ENCODE measurements around the gene RXFP1.
A peak's percentile ranks its signal among the peaks of the same experiment; 100 is the strongest.
"Not testable (repeated sequence)": the region's sequence is repeated elsewhere in the genome, so short reads cannot be mapped to it uniquely, and the experiment has no call there.

Gene RXFP1

GRCh38 chr4:158613046-158613445, 91.4 kb downstream of the RXFP1 start:
- no peak for DNase-seq (ENCODE audit: low read depth in 2 of 2)

- no peak for DNase-seq (ENCODE audit: low read depth in 2 of 2)
These were observed 96.3 kb downstream of the RXFP1 start for GRCh38 chr4:158617956-158618355.

GRCh38 chr4:158621729-158622128, 100.0 kb downstream of the RXFP1 start:
- DNase-seq (ENCODE audit: low read depth in 2 of 2): no peak

- DNase-seq (ENCODE audit: low read depth in 2 of 2): no peak
These were observed 100.6 kb downstream of the RXFP1 start for GRCh38 chr4:158622251-158622650.

- no peak for DNase-seq (ENCODE audit: low read depth in 2 of 2)
These were observed 103.3 kb downstream of the RXFP1 start for GRCh38 chr4:158624889-158625478.

- no peak for DNase-seq (ENCODE audit: low read depth in 2 of 2)
These were observed 103.9 kb downstream of the RXFP1 start for GRCh38 chr4:158625544-158625943.

GRCh38 chr4:158630893-158631292, 109.2 kb downstream of the RXFP1 start:
- DNase-seq (ENCODE audit: low read depth in 2 of 2): no peak

GRCh38 chr4:158636619-158637018, 114.9 kb downstream of the RXFP1 start:
- no peak for DNase-seq (ENCODE audit: low read depth in 2 of 2)

GRCh38 chr4:158644356-158644755, 122.7 kb downstream of the RXFP1 start:
- DNase-seq (ENCODE audit: low read depth in 2 of 2): no peak

- no peak for DNase-seq (ENCODE audit: low read depth in 2 of 2)
These were observed 123.1 kb downstream of the RXFP1 start for GRCh38 chr4:158644760-158645159.

GRCh38 chr4:158649111-158649680, 127.5 kb downstream of the RXFP1 start:
- no peak for DNase-seq (ENCODE audit: low read depth in 2 of 2)

GRCh38 chr4:158652920-158653319, 131.2 kb downstream of the RXFP1 start:
- no peak for DNase-seq (ENCODE audit: low read depth in 2 of 2)

- DNase-seq (ENCODE audit: low read depth in 2 of 2): no peak
These were observed 134.8 kb downstream of the RXFP1 start for GRCh38 chr4:158656439-158656838.

- no peak for DNase-seq (ENCODE audit: low read depth in 2 of 2)
These were observed 135.6 kb downstream of the RXFP1 start for GRCh38 chr4:158657291-158657690.

GRCh38 chr4:158663255-158663654, 141.6 kb downstream of the RXFP1 start:
- not testable (repeated sequence) for DNase-seq (ENCODE audit: low read depth in 2 of 2)

- DNase-seq (ENCODE audit: low read depth in 2 of 2): not testable (repeated sequence)
These were observed 142.3 kb downstream of the RXFP1 start for GRCh38 chr4:158663707-158664625.

- DNase-seq (ENCODE audit: low read depth in 2 of 2): no peak
These were observed 143.1 kb downstream of the RXFP1 start for GRCh38 chr4:158664806-158665205.

GRCh38 chr4:158666892-158667291, 145.2 kb downstream of the RXFP1 start:
- DNase-seq (ENCODE audit: low read depth in 2 of 2): no peak

- DNase-seq (ENCODE audit: low read depth in 2 of 2): peak; percentile 10 to 17
These were observed 146.0 kb downstream of the RXFP1 start for GRCh38 chr4:158667651-158668198.

- no peak for DNase-seq (ENCODE audit: low read depth in 2 of 2)
These were observed 147.6 kb downstream of the RXFP1 start for GRCh38 chr4:158669310-158669709.

GRCh38 chr4:158670975-158671664, 149.4 kb downstream of the RXFP1 start:
- peak in 1 of 2 donors; percentile 51 for DNase-seq (ENCODE audit: low read depth in 2 of 2)

GRCh38 chr4:158671665-158671914, 149.9 kb downstream of the RXFP1 start, which contains the start of gene C4orf46:
TSS of gene C4orf46 (minus strand) at chr4:158671887. CDS start at chr4:158671801, 86 bp downstream.
- DNase-seq (ENCODE audit: low read depth in 2 of 2): no peak
